Kidney (tissue), 14 donors: ENCODE results near the gene DTX3. TPM values are rescaled to one million over a fixed set of nuclear protein-coding genes. Genes with fewer than 3 reads are reported as not detected.

Experiments used
- DNase-seq, 5 donors: peaks; one replicate each; pipeline ENCODE4 v3.0.0-alpha.2; 2013 to 2020
- FAIRE-seq: peaks from 2 replicates; lab custom pipeline; 2012; peaks lifted over from hg19 to GRCh38; lab: Jason Lieb, UNC
- H3K27ac ChIP-seq, 2 donors: one replicate each; pipeline ENCODE4 v1.7.0; 2013; ENCODE audit warnings: low read depth in 2 of 2, low read length in 2 of 2, inconsistent platforms in 1 of 2
- H3K27me3 ChIP-seq: one replicate; pipeline ENCODE4 v1.7.1; 2013; ENCODE audit warnings: low read length, inconsistent platforms; ENCODE audit not compliant: control insufficient read depth, insufficient read depth
- H3K36me3 ChIP-seq, 3 donors: one replicate each; pipeline versions ENCODE4 v1.7.0 to v1.7.1; 2013; ENCODE audit warnings: low read length in 3 of 3, control low read depth in 1 of 3, inconsistent platforms in 1 of 3; ENCODE audit not compliant: insufficient read depth in 3 of 3, control insufficient read depth in 2 of 3
- H3K4me1 ChIP-seq, 3 donors: one replicate each; pipeline versions ENCODE4 v1.7.0 to v1.7.1; 2013; ENCODE audit warnings: low read length in 3 of 3, inconsistent platforms in 1 of 3, low read depth in 1 of 3; ENCODE audit not compliant: control insufficient read depth in 2 of 3, insufficient read depth in 2 of 3
- H3K4me3 ChIP-seq, 3 donors: one replicate each; pipeline versions ENCODE4 v1.7.0 to v1.8.1; 2013; ENCODE audit warnings: low read length in 3 of 3, control low read depth in 1 of 3, inconsistent platforms in 1 of 3
- H3K9ac ChIP-seq, 3 donors: one replicate each; pipeline versions ENCODE4 v1.7.0 to v1.7.1; 2013; ENCODE audit warnings: low read length in 3 of 3, control low read depth in 1 of 3, inconsistent platforms in 1 of 3
- H3K9me3 ChIP-seq, 3 donors: one replicate each; pipeline versions ENCODE4 v1.7.0 to v1.7.1; 2013; ENCODE audit warnings: low read length in 3 of 3, control low read depth in 1 of 3, inconsistent platforms in 1 of 3; ENCODE audit not compliant: control insufficient read depth in 2 of 3, insufficient read depth in 1 of 3
- intact Hi-C: fragments of 100-400 bp; cut with DNase I; formaldehyde crosslinking; loops from one replicate; pipeline ENCODE4 v1.11.1; 2022
- polyA plus RNA-seq: library from polyadenylated mRNA; stranded (reverse); fragments of 350-450 nt; fragmentation: Illumina TruSeq; extraction: RNeasy Lipid Tissue Mini Kit (QIAGEN cat#74804); gene quantifications from one replicate; pipeline ENCODE4 v1.2.3, GENCODE V29; 2014; ENCODE audit warnings: low read depth, low replicate concordance; ENCODE audit not compliant: insufficient read depth
- total RNA-seq: library from RNA; stranded (reverse); fragmentation: NEBNext Ultra II Directional; extraction: Animal tissue kit (Norgen Biotek cat#: 25700); gene quantifications from one replicate; pipeline ENCODE4 v1.2.1, GENCODE V29; 2021
- TF ChIP-seq, protein P1 (sequence below): IDR thresholded peaks from 3 replicates; pipeline ENCODE4 v1.5.1; 2012; ENCODE audit warnings: mild to moderate bottlenecking, moderate library complexity, borderline replicate concordance; ENCODE audit not compliant: insufficient read depth; ENCODE audit errors: extremely low read depth
- donor health status: control.
- donor health status: control.
- donor health status: control.
- donor health status: control.
- donor health status: control.
- donor health status: DM: yes; HTN: yes; CAD: no.
- donor health status: Normal renal cell carcinoma (clear cell type).

Gene DTX3
- total and polyA plus RNA-seq, 2 donors from 2014 or later = 34.5 to 41.2 TPM

DNA sequence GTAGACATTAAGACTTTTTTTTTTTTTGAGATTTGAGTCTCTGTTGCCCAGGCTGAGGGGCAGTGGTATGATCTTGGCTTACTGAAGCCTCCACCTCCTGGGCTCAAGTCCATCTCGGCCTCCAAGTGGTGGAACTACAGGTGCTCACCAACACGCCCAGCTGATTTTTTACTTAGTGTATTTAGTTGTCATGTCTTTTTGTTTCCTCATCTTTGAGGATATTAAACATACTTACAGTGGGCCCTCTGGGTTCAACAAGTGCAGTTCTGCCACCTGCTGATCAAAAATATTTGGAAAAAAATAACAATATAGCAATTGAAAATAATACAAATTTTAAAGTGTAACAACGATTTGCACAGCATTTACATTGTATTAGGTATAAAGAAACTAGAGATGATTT is 32.7 kb downstream of the DTX3 start:
- no peak for DNase-seq
- no peaks in the 10 kb centered on the region for H3K9me3 ChIP-seq
- H3K4me3 ChIP-seq = no peak overlapping the region
- no peak overlapping the region for H3K9ac ChIP-seq
- no peaks in the 10 kb centered on the region for H3K36me3 ChIP-seq
- no peak for FAIRE-seq
- H3K4me1 ChIP-seq = no peaks in the 10 kb centered on the region
- intact Hi-C loops = no loop called here
- no peak overlapping the region for H3K27ac ChIP-seq
- TF ChIP-seq, protein P1, sequence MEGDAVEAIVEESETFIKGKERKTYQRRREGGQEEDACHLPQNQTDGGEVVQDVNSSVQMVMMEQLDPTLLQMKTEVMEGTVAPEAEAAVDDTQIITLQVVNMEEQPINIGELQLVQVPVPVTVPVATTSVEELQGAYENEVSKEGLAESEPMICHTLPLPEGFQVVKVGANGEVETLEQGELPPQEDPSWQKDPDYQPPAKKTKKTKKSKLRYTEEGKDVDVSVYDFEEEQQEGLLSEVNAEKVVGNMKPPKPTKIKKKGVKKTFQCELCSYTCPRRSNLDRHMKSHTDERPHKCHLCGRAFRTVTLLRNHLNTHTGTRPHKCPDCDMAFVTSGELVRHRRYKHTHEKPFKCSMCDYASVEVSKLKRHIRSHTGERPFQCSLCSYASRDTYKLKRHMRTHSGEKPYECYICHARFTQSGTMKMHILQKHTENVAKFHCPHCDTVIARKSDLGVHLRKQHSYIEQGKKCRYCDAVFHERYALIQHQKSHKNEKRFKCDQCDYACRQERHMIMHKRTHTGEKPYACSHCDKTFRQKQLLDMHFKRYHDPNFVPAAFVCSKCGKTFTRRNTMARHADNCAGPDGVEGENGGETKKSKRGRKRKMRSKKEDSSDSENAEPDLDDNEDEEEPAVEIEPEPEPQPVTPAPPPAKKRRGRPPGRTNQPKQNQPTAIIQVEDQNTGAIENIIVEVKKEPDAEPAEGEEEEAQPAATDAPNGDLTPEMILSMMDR = no peak
- no peaks in the 10 kb centered on the region for H3K27me3 ChIP-seq

DNA sequence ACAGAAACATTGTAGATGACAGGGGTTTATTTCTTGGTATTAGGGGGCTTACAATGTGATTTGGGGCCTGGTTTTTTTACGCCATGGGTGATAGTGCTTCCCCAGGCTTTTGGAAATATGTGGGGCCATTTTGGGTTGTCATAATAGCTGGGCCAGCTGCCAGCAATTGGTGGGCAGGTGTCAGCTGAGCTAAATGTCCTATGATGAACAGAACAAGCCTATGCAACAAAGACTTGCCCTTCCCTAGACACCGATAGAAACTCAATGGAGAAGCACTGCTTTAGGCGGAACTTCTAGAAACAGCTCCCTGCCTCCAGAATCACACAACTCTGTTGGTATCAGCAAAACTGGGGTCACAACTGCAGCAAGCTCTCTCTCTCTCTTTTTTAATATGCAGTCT is 33.5 kb downstream of the DTX3 start:
- H3K27ac ChIP-seq = no peak overlapping the region
- H3K4me1 ChIP-seq = no peaks in the 10 kb centered on the region
- no peak for FAIRE-seq
- no peak for DNase-seq
- H3K9me3 ChIP-seq = no peaks in the 10 kb centered on the region
- TF ChIP-seq, protein P1 = no peak
- no peaks in the 10 kb centered on the region for H3K27me3 ChIP-seq
- intact Hi-C loops = no loop called here
- no peaks in the 10 kb centered on the region for H3K36me3 ChIP-seq
- no peak overlapping the region for H3K4me3 ChIP-seq
- H3K9ac ChIP-seq = no peak overlapping the region

DNA sequence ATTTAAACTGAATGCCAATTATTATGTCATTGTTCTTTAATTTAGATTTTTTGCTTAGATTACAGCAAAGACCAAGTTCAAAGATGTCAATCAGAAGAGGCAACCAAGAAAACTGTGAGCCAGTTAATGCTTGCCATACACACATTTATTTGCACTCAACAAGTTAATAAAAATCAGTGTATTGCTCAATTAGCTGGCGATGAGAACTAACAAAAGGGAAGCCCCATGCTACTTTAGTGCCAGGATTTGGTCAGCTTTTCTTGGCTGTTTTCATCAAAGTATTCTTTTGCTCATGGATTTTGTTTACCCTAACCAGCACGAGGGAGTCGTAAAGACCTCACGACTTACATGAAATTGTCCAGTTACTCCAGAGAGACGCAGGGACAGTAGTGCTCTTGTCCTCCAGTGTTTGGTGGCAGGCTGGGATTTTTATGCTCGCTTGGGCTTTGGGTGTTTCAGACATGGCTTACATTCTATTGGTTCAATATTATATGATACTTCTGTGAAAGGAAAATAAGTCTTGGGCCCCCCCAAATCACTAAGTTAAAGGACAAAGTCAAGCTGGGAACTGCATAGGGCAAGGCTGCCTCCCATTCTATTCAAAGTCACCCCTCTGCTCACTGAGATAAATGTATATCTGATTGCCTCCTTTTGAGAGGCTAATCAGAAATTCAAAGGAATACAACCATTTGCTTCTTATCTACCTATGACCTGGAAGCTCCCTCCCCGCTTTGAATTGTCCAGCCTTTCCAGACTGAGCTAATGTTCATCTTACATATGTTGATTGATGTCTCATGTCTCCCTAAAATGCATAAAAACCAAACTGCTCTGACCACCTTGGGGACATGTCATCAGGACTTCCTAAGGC is 35.8 kb downstream of the DTX3 start:
- no peak for DNase-seq
- Histone ChIP-seq H3K9me3 (no peaks in the 10 kb centered on the region), H3K4me1 (no peaks in the 10 kb centered on the region), H3K9ac (no peak overlapping the region), H3K4me3 (no peak overlapping the region), H3K36me3 (no peaks in the 10 kb centered on the region), H3K27ac (no peak overlapping the region), H3K27me3 (no peaks in the 10 kb centered on the region)
- intact Hi-C loops = no loop called here
- TF ChIP-seq, protein P1 = no peak
- no peak for FAIRE-seq
